ENCODE measurements around the gene RARA. TPM values are rescaled to one million over a fixed set of nuclear protein-coding genes. Genes with fewer than 3 reads are reported as not detected.
"Not testable (repeated sequence)": the region's sequence is repeated elsewhere in the genome, so short reads cannot be mapped to it uniquely, and the experiment has no call there.

Gene RARA
- total and polyA plus RNA-seq, 8 donors: 6.8 to 19.7 (median 11.6) TPM

DNA sequence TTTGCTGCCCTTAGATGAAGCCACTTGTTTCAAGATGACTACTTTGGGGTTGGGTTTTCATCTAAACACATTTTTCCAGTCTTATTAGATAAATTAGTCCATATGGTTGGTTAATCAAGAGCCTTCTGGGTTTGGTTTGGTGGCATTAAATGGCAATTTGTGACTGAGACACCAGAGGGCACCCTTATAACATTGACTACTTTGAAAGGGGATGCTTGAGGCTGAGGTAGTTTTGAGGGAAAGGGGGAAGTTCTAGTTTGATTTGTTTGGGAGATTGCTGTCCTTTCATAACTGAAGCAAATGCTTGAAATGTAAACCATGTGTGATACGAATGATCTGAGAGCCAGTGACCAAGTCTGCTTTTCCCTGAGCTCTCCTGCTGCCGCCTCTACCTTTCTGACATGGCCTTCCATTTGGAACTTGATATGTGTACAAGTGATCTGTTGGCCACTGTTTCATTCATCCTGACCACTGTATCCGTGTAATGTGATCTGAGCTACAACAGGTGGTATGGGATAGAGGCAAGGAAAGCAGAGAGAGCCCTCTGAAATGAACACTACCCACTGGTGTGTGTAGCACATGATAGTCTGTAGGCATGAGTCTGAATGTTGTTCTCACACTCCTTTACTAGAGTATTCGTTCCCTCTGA is 5.8 kb upstream of the RARA start:
- Histone ChIP-seq H3K27me3 (no peaks in the 10 kb centered on the region), H3K4me3 (no peak overlapping the region), H3K9me3 (no peaks in the 10 kb centered on the region), H3K27ac (no peak overlapping the region), H3K36me3 (no peaks in the 10 kb centered on the region), H3K4me1 (peaks cover 0 to 4% (median 0%) of the 10 kb centered on the region in 3 donors)
- ATAC-seq (peak; percentile 68 to 86 (median 82)), FAIRE-seq (no peak), DNase-seq (peak in 1 of 6 donors; percentile 69)
- TF ChIP-seq, protein P1, sequence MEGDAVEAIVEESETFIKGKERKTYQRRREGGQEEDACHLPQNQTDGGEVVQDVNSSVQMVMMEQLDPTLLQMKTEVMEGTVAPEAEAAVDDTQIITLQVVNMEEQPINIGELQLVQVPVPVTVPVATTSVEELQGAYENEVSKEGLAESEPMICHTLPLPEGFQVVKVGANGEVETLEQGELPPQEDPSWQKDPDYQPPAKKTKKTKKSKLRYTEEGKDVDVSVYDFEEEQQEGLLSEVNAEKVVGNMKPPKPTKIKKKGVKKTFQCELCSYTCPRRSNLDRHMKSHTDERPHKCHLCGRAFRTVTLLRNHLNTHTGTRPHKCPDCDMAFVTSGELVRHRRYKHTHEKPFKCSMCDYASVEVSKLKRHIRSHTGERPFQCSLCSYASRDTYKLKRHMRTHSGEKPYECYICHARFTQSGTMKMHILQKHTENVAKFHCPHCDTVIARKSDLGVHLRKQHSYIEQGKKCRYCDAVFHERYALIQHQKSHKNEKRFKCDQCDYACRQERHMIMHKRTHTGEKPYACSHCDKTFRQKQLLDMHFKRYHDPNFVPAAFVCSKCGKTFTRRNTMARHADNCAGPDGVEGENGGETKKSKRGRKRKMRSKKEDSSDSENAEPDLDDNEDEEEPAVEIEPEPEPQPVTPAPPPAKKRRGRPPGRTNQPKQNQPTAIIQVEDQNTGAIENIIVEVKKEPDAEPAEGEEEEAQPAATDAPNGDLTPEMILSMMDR (IDR thresholded peaks at IDR 0.05): peak; percentile 24 to 53 (median 38)
- 54 to 62% methylated on average over 4 of the region's 4 CpGs for WGBS, 2 donors
- intact Hi-C loops (cut with DNase I): loop anchor here (2.0 to 10.0 kb wide), 3 partner anchors 49 to 112 kb away; partner anchors contain the start of gene TOP2A (in 2 of the 3)

DNA sequence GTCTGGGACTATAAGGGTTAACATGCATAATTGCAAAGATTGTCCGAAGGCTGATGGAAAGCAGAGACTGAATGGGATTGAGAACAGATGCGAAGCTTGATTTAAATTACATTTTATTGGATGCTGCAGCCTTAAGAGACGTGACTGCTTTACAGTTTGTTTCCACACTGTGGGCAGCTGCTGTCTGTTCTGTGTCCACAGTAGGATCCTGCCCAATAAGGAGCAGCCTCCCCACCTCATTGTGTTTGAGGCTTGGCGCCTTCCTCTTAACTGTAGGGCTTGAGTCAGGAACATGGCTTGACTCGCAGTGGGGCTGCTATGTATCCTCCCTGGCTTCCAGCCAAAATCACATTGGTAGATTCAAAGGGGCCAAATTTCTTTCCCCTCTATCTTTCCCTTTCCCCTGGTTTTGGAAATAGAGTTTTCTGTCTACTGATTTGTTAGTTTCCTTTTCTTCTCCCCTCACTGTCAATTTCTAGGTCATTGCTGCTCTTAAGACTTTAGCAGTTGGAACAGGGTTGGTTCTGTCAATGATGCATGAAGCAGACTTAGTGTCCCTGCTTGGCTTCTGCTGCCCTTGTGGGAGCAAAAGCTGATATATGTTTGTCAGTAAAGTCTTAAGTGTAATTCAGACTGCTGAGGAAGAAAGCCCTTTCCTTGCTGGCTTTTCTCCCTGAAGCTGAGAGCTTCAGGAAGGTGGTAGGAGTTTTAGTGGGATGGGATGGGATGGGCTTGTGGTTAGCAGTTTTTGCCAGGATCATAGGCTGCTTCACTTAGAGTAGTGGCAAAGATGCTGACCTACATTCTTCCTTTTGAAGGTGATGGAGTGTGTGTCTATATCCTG is 5.0 kb upstream of the RARA start:
- ATAC-seq: peak in 3 of 4 donors; percentile 17 to 46 (median 38)
- Histone ChIP-seq H3K27ac (no peak overlapping the region), H3K27me3 (no peaks in the 10 kb centered on the region), H3K4me1 (peaks cover 0 to 7% (median 0%) of the 10 kb centered on the region in 3 donors), H3K4me3 (no peak overlapping the region), H3K9me3 (no peaks in the 10 kb centered on the region), H3K36me3 (no peaks in the 10 kb centered on the region)
- TF ChIP-seq, protein P1 (IDR thresholded peaks at IDR 0.05): no peak
- intact Hi-C loops (cut with DNase I): loop anchor here (2.0 to 10.0 kb wide), 3 partner anchors 48 to 111 kb away; partner anchors contain the start of gene TOP2A (in 2 of the 3)
- no peak for DNase-seq
- no peak for FAIRE-seq
- WGBS, 2 donors: 73 to 76% methylated on average over 5 of the region's 5 CpGs

DNA sequence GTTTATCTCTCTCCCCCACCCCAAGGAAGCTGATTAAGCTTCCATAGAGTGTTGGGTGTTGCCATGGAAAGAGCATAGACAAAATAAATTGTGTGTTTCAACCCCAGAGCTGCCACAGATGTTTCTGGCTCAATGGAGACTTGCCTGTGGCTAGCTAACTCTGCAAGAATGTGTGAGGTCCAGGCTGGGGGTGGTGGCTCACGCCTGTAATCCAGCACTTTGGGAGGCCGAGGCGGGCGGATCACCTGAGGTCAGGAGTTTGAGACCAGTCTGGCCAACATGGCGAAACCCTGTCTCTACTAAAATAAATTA is 4.5 kb upstream of the RARA start:
- H3K27ac ChIP-seq, H3K4me1 ChIP-seq, H3K36me3 ChIP-seq, H3K27me3 ChIP-seq, H3K9me3 ChIP-seq, DNase-seq, H3K4me3 ChIP-seq, ATAC-seq, FAIRE-seq: not testable (repeated sequence)
- 89 to 97% methylated on average over 5 of the region's 5 CpGs for whole genome bisulfite sequencing, 2 donors
- intact Hi-C loops (cut with DNase I): loop anchor here (5.0 to 10.0 kb wide), 2 partner anchors 48 to 110 kb away; partner anchors contain the start of gene TOP2A (in 2 of the 3)

DNA sequence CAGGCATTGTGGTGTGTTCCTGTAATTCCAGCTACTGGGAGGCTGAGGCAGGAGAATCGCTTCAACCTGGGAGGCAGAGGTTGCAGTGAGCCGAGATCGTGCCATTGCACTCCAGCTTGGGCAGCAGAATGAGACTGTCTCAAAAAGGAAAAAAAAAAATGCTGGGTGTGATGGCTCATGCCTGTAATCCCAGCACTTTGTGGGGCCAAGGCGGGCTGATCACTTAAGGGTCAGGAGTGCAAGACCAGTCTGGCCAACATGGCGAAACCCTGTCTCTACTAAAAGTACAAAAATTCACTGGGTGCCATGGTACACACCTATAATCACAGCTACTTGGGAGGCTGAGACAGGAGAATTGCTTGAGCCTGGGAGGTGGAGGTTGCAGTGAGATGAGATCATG is 4.1 kb upstream of the RARA start:
- not testable (repeated sequence) for H3K36me3 ChIP-seq, H3K27me3 ChIP-seq, DNase-seq, H3K4me3 ChIP-seq, H3K27ac ChIP-seq, ATAC-seq, H3K9me3 ChIP-seq, FAIRE-seq
- 93 to 99% methylated on average over 5 of the region's 5 CpGs for WGBS, 2 donors
- intact Hi-C loops (cut with DNase I): loop anchor here (5.0 to 10.0 kb wide), 2 partner anchors 47 to 110 kb away; partner anchors contain the start of gene TOP2A (in 2 of the 3)
- H3K4me1 ChIP-seq: peaks cover 0 to 11% (median 3%) of the 10 kb centered on the region in 3 donors

GRCh38 chr17:40306395-40306794 is 2.6 kb upstream of the RARA start:
- peaks cover 2 to 26% (median 3%) of the 10 kb centered on the region in 3 donors for H3K4me1 ChIP-seq
- no peaks in the 10 kb centered on the region for H3K36me3 ChIP-seq
- FAIRE-seq (no peak), DNase-seq (no peak), ATAC-seq (no peak)
- 65 to 80% methylated on average over 2 of the region's 2 CpGs for WGBS, 2 donors
- TF ChIP-seq, protein P1 (IDR thresholded peaks at IDR 0.05): no peak
- no peaks in the 10 kb centered on the region for H3K9me3 ChIP-seq
- H3K4me3 ChIP-seq: no peak overlapping the region
- intact Hi-C loops (cut with DNase I): loop anchor here in 2 of 3 donors (10.0 kb wide), 1 partner anchor 108 kb away; the partner anchor contains the start of gene TOP2A (in 2 of the 2)
- H3K27me3 ChIP-seq: no peaks in the 10 kb centered on the region
- H3K27ac ChIP-seq: no peak overlapping the region

Measured in pancreas (tissue), 10 donors.